Spleen (tissue), 7 donors: ENCODE results near the gene TMTC2.

Source experiments
- POLR2A ChIP-seq, 3 donors: fragments of 450-650 bp; IDR thresholded peaks; one replicate each; pipeline ENCODE4 v1.5.1; 2017; ENCODE audit warnings: antibody characterized with exemption in 3 of 3, mild to moderate bottlenecking in 1 of 3
- POLR2AphosphoS5 ChIP-seq, 3 donors: sonication (generic); formaldehyde crosslinking; IDR thresholded peaks; one replicate each; pipeline ENCODE4 v1.5.1; 2017; ENCODE audit warnings: antibody characterized with exemption in 3 of 3
- TF ChIP-seq, protein P1 (sequence below), 11 experiments: fragments of 200-600 bp in 7 of 11; fragments of 450-650 bp in 4 of 11; sonication (generic) in 4 of 11; IDR thresholded peaks in 8 of 11; conservative IDR thresholded peaks in 3 of 11; 1 replicate in 7 of 11; 2 replicates in 4 of 11; pipeline versions ENCODE4 v1.4.0 to v1.8.0; 2016 to 2021; ENCODE audit warnings: antibody characterized with exemption in 11 of 11, inconsistent platforms in 4 of 11, mild to moderate bottlenecking in 1 of 11
- donor health status: DM: no; HTN: no; CAD: no; lungs with moderate emphysema.
- donor health status: DM: no; HTN: no; CAD: no.
- donor health status: DM: no; HTN: no; CAD: no.

DNA sequence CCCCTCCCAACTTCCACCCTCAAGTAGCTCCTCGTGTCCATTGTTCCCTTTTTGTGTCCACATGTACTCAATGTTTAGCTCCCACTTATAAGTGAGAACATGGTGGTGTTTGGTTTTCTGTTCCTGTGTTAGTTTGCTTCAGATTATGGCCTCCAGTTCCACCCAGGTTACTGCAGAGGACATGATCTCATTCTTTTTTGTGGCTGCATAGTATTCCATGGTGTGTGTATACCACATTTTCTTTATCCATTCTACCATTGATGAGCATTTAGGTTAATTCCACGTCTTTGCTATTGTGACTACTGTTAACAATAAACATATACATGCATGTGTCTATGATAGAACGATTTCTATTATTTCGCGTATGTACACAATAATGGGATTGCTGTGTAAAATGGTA is 362.6 kb downstream of the TMTC2 start:
- TF ChIP-seq, protein P1, sequence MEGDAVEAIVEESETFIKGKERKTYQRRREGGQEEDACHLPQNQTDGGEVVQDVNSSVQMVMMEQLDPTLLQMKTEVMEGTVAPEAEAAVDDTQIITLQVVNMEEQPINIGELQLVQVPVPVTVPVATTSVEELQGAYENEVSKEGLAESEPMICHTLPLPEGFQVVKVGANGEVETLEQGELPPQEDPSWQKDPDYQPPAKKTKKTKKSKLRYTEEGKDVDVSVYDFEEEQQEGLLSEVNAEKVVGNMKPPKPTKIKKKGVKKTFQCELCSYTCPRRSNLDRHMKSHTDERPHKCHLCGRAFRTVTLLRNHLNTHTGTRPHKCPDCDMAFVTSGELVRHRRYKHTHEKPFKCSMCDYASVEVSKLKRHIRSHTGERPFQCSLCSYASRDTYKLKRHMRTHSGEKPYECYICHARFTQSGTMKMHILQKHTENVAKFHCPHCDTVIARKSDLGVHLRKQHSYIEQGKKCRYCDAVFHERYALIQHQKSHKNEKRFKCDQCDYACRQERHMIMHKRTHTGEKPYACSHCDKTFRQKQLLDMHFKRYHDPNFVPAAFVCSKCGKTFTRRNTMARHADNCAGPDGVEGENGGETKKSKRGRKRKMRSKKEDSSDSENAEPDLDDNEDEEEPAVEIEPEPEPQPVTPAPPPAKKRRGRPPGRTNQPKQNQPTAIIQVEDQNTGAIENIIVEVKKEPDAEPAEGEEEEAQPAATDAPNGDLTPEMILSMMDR (IDR thresholded peaks at IDR 0.05 in 8 of 11, conservative IDR thresholded peaks at IDR 0.05 in 3 of 11): no peak
- no peak for TF ChIP-seq POLR2A (IDR thresholded peaks at IDR 0.05)
- TF ChIP-seq POLR2AphosphoS5 (IDR thresholded peaks at IDR 0.05): no peak
